Breast epithelium (tissue), 3 donors: ENCODE data around the gene MBP.

Experiments used
- POLR2A ChIP-seq: fragments of 450-650 bp; IDR thresholded peaks from one replicate; pipeline ENCODE4 v1.6.1; 2016; ENCODE audit warnings: antibody characterized with exemption, mild to moderate bottlenecking, moderate library complexity
- TF ChIP-seq, protein P1 (sequence below), 3 donors: fragments of 450-650 bp; IDR thresholded peaks; one replicate each; pipeline ENCODE4 v1.5.1; 2016 to 2017; ENCODE audit warnings: antibody characterized with exemption in 3 of 3, mild to moderate bottlenecking in 3 of 3, moderate library complexity in 3 of 3

GRCh38 chr18:76988827-76989646, 143.5 kb downstream of the MBP start:
- TF ChIP-seq, protein P1, sequence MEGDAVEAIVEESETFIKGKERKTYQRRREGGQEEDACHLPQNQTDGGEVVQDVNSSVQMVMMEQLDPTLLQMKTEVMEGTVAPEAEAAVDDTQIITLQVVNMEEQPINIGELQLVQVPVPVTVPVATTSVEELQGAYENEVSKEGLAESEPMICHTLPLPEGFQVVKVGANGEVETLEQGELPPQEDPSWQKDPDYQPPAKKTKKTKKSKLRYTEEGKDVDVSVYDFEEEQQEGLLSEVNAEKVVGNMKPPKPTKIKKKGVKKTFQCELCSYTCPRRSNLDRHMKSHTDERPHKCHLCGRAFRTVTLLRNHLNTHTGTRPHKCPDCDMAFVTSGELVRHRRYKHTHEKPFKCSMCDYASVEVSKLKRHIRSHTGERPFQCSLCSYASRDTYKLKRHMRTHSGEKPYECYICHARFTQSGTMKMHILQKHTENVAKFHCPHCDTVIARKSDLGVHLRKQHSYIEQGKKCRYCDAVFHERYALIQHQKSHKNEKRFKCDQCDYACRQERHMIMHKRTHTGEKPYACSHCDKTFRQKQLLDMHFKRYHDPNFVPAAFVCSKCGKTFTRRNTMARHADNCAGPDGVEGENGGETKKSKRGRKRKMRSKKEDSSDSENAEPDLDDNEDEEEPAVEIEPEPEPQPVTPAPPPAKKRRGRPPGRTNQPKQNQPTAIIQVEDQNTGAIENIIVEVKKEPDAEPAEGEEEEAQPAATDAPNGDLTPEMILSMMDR (IDR thresholded peaks at IDR 0.05) = no peak
- no peak for TF ChIP-seq POLR2A
